Duodenal mucosa (tissue), 2 donors: Measurements from ENCODE around the gene LNX1.
"Not testable (repeated sequence)": the region's sequence is repeated elsewhere in the genome, so short reads cannot be mapped to it uniquely, and the experiment has no call there.

Source experiments
- H3K27ac ChIP-seq: one replicate; pipeline ENCODE4 v1.7.0; 2013; ENCODE audit warnings: low read depth, low read length
- H3K27me3 ChIP-seq, 2 donors: one replicate each; pipeline ENCODE4 v1.7.0; 2013; ENCODE audit warnings: low read length in 2 of 2, control low read depth in 1 of 2; ENCODE audit not compliant: insufficient read depth in 2 of 2, control insufficient read depth in 1 of 2
- H3K36me3 ChIP-seq, 2 donors: one replicate each; pipeline ENCODE4 v1.7.0; 2013; ENCODE audit warnings: low read length in 2 of 2, control low read depth in 1 of 2; ENCODE audit not compliant: insufficient read depth in 2 of 2, control insufficient read depth in 1 of 2
- H3K4me1 ChIP-seq, 2 donors: one replicate each; pipeline ENCODE4 v1.7.0; 2013; ENCODE audit warnings: low read length in 2 of 2, control low read depth in 1 of 2; ENCODE audit not compliant: insufficient read depth in 2 of 2, control insufficient read depth in 1 of 2
- H3K4me3 ChIP-seq, 2 donors: one replicate each; pipeline ENCODE4 v1.7.0; 2013; ENCODE audit warnings: low read length in 2 of 2, low read depth in 1 of 2
- H3K9ac ChIP-seq, 2 donors: one replicate each; pipeline ENCODE4 v1.7.0; 2013; ENCODE audit warnings: low read length in 2 of 2, low read depth in 1 of 2
- H3K9me3 ChIP-seq, 2 donors: one replicate each; pipeline ENCODE4 v1.7.0; 2013; ENCODE audit warnings: low read length in 2 of 2, control low read depth in 1 of 2; ENCODE audit not compliant: control insufficient read depth in 1 of 2

Gene LNX1

GRCh38 chr4:53479736-53480525 lies 111.4 kb downstream of the LNX1 start:
- no peaks in the 10 kb centered on the region for H3K9me3 ChIP-seq
- peaks cover 0 to 34% of the 10 kb centered on the region in 2 donors for H3K36me3 ChIP-seq
- H3K27ac ChIP-seq, result no peak overlapping the region
- H3K9ac ChIP-seq, result no peak overlapping the region
- H3K27me3 ChIP-seq, result no peaks in the 10 kb centered on the region
- H3K4me1 ChIP-seq, result no peaks in the 10 kb centered on the region
- H3K4me3 ChIP-seq, result no peak overlapping the region

- no peak overlapping the region for H3K9ac ChIP-seq
- no peak overlapping the region for H3K27ac ChIP-seq
- H3K4me3 ChIP-seq, result no peak overlapping the region
- no peaks in the 10 kb centered on the region for H3K4me1 ChIP-seq
- H3K9me3 ChIP-seq, result no peaks in the 10 kb centered on the region
- no peaks in the 10 kb centered on the region for H3K27me3 ChIP-seq
- peaks cover 0 to 37% of the 10 kb centered on the region in 2 donors for H3K36me3 ChIP-seq
Measured at GRCh38 chr4:53478671-53479456, 112.4 kb downstream of the LNX1 start.

GRCh38 chr4:53477636-53478035 lies 113.7 kb downstream of the LNX1 start:
- no peak overlapping the region for H3K9ac ChIP-seq
- H3K9me3 ChIP-seq, result no peaks in the 10 kb centered on the region
- H3K27ac ChIP-seq, result no peak overlapping the region
- H3K27me3 ChIP-seq, result no peaks in the 10 kb centered on the region
- peaks cover 0 to 38% of the 10 kb centered on the region in 2 donors for H3K36me3 ChIP-seq
- H3K4me1 ChIP-seq, result no peaks in the 10 kb centered on the region
- no peak overlapping the region for H3K4me3 ChIP-seq

DNA sequence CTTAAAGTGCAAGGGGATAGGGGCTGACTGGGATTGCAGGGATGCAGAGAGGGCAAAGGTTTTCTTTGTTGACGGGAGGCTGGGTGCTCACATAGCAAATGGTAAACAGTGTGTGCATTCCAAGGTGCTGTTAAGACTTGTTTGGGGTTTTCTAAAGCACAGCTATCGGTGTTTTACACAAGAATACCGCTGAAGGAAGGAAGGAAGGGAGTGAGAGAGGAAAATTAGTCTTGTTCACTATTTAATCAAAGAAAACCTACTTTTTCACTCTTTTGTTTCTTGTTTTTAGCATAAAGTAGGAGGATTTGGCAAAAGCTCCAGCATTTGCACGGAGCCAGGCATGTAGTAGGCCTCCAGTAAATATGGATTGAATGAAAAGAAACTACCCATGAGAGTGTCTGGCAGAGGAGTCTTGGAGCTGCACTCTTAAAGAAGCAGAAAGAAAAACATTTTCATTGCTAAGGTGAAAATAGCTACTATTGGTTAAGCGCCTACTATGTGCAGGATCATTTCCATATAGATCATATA lies 114.2 kb downstream of the LNX1 start:
- peaks cover 0 to 38% of the 10 kb centered on the region in 2 donors for H3K36me3 ChIP-seq
- no peak overlapping the region for H3K27ac ChIP-seq

DNA sequence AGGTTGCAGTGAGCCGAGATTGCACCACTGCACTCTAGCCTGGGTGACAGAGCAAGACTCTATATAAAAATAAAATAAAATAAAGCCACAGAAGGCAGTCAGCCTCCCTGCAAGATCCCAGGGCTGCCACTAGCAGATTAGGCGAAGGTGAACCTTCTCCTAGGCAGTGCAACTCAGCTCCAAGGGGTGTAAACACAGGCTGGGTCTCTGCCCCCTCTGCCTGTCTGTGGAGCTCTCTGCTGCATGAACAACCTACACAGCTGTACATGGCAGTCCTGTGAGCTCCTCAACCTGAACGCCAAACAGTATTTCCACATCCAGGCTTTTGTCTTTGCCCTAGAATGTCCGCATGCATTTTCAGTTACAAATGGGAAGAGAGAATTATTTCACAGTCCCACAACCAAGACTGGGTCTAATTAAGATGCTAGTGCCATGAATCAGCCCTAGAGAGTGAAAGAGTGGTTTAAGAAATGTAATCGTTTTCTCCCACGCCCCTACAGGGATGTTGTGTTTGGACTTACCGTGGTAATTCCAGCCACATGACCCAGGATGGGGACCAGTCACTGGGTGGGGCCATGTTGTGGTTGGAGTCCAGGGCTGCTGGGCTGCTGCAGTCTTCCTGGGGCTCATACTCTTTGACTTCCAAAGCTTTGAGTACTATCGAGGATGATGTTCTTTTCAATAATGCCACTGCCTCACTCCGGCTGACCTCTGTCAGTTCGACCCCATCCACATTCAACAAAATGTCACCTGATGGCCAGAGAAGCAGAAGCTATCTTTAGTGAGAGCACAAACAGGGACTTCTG lies 114.9 kb downstream of the LNX1 start:
- H3K27ac ChIP-seq, result no peak overlapping the region
- no peaks in the 10 kb centered on the region for H3K27me3 ChIP-seq
- H3K4me3 ChIP-seq, result no peak overlapping the region
- H3K36me3 ChIP-seq, result peaks cover 0 to 38% of the 10 kb centered on the region in 2 donors
- H3K4me1 ChIP-seq, result no peaks in the 10 kb centered on the region
- no peak overlapping the region for H3K9ac ChIP-seq
- no peaks in the 10 kb centered on the region for H3K9me3 ChIP-seq

More for the DNA sequence above, 114.2 kb downstream of the LNX1 start:
- no peak overlapping the region for H3K9ac ChIP-seq
- H3K27me3 ChIP-seq, result no peaks in the 10 kb centered on the region
- no peaks in the 10 kb centered on the region for H3K9me3 ChIP-seq
- H3K4me3 ChIP-seq, result no peak overlapping the region
- H3K4me1 ChIP-seq, result no peaks in the 10 kb centered on the region

- H3K4me3 ChIP-seq, H3K9me3 ChIP-seq, H3K4me1 ChIP-seq, H3K27me3 ChIP-seq, H3K9ac ChIP-seq, H3K27ac ChIP-seq, H3K36me3 ChIP-seq: not testable (repeated sequence)
Measured at GRCh38 chr4:53466576-53466975, 124.7 kb downstream of the LNX1 start.

DNA sequence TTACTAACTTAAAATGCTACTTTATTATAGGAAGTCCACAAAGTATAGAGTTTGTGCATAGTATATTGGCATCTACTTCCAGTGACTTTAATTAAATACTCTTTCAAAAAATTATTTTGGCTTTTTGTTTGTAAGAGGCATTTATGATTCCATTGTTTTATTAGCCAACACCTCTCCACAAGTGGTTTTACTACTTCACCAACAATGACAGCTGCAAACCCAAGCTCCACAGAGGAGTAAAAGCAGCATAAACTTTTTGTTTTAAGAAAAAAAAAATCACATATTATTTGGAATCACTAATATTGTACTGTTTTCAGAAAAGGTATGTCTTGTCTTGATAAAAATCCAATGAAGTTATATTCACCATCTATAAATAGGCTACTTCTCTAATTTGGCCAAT lies 125.4 kb downstream of the LNX1 start:
- Histone ChIP-seq H3K27me3 (no peaks in the 10 kb centered on the region), H3K27ac (no peak overlapping the region), H3K9ac (no peak overlapping the region), H3K36me3 (peaks cover 7 to 15% of the 10 kb centered on the region in 2 donors), H3K4me3 (no peak overlapping the region), H3K4me1 (no peaks in the 10 kb centered on the region), H3K9me3 (no peaks in the 10 kb centered on the region)

DNA sequence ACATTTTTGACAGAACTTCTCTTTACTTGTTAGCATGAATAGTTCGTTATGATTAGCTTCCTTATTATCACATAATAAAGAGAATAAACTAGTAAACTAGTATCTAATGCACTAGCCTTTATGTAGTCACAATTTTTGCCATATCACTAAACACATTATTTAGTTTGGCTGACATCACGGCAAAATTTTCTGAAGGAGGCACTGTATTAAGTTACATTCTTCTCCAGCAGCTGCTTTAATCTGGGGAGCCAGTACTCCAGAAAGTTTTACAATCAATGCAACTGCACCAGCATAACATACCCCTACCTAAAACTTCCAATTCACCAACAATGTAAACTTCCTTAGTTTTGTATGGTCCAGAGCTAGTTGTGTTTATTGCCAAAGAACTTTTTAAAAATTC lies 126.0 kb downstream of the LNX1 start:
- Histone ChIP-seq H3K27me3 (no peaks in the 10 kb centered on the region), H3K4me3 (no peak overlapping the region), H3K9ac (no peak overlapping the region), H3K36me3 (peaks cover 9 to 18% of the 10 kb centered on the region in 2 donors), H3K4me1 (no peaks in the 10 kb centered on the region), H3K9me3 (no peaks in the 10 kb centered on the region), H3K27ac (no peak overlapping the region)

- Histone ChIP-seq H3K27me3 (no peaks in the 10 kb centered on the region), H3K9me3 (no peaks in the 10 kb centered on the region), H3K27ac (no peak overlapping the region), H3K4me3 (no peak overlapping the region), H3K36me3 (peaks cover 9 to 23% of the 10 kb centered on the region in 2 donors), H3K9ac (no peak overlapping the region), H3K4me1 (no peaks in the 10 kb centered on the region)
Measured at GRCh38 chr4:53463340-53463739, 127.9 kb downstream of the LNX1 start.
